NCI-H1105 (cell line): ENCODE data around the gene RAD18.

Experiments
- DNase-seq: peaks from one replicate; lab custom pipeline; 2025; lab: John Stamatoyannopoulos, UW

RAD18 gene

GRCh38 chr3:8985411-8985831, 22.1 kb upstream of the RAD18 start:
- DNase-seq, result no peak

GRCh38 chr3:8984526-8984925, 21.3 kb upstream of the RAD18 start:
- no peak for DNase-seq

GRCh38 chr3:8984081-8984480, 20.8 kb upstream of the RAD18 start:
- DNase-seq, result no peak

DNA sequence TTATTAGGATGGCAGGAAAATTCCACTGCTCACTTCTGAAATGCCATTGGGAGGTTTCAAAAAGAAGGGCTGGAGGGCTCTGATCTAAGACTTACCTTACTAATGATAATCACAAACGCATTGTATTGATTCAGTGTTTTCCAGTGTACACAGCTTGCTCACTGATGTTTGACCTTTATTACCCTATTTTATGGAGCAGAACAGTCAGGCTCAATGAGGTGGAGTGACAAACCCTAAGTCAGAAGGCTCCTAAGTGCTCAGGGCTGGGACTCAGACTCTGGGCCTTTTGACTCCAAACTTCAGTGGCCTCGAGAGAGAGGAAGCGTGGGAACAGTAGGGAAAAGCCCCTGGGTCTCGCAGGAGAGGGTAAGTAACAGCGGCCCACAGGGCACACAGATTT, 20.3 kb upstream of the RAD18 start:
- no peak for DNase-seq

DNA sequence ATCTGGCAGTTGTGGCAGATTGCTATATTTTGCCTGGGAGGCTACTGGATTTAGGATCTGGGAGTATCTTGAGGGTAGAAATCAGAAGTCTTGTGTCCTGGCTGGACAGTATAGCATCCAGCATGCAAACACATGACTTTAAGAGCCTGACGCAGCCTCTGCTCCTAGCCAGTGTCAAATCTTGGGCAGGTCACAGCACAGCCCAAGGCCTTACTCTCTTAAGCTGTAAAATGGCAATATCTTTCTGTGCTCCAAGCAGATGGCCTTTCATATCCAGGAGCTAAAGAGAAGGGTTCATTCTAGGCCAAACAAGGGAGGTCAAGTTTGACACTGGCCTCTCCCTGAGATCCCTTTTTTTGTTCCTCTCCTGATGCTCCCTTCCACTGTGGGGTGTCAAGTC, 19.8 kb upstream of the RAD18 start:
- DNase-seq, result no peak

GRCh38 chr3:8982509-8982908, 19.2 kb upstream of the RAD18 start:
- no peak for DNase-seq

DNA sequence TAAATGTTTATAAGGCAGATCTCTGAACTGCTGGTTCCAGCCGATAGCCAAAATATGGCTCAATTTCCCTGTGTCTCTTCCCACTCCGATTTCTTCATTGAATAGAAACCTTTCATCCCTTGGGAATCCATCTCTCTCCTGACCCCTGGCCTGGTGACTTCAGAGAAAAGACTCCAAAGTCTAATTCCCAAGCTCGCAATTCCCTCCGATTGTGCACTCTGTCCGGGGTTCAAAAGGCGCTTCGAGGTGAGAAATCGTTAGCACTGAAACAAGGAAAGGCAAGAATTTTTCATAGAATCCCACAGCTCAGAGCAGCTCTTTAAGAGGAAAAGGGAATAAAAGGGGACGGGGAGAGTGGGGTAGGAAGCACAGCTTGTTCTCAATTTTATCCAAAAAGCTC, 18.4 kb upstream of the RAD18 start:
- DNase-seq, result no peak

- no peak for DNase-seq
Observed at GRCh38 chr3:8981296-8981695, 18.0 kb upstream of the RAD18 start.

- DNase-seq, result no peak
Observed at GRCh38 chr3:8980756-8981257, 17.5 kb upstream of the RAD18 start.

- DNase-seq, result no peak
Observed at GRCh38 chr3:8979262-8979661, 16.0 kb upstream of the RAD18 start.

DNA sequence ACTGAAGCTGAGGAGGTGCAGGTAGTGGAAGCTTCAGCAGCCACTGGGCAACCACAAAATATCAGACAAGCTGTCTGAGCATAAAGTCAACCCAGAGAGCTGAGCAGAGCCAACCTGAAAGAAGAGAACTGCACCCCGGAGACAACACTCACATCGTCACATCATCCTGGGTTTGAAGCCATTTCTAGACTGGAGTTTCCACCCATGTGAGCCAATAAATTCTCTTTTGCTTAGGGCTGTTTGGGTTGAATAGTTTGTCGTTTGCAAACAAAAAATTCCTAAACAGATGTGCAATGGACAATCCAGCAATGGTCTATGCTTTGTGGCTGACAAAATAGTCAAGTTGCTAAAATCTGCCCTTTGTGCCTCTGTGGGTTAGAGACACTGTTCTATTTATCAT, 15.3 kb upstream of the RAD18 start:
- no peak for DNase-seq

GRCh38 chr3:8976540-8977182, 13.4 kb upstream of the RAD18 start:
- no peak for DNase-seq

DNA sequence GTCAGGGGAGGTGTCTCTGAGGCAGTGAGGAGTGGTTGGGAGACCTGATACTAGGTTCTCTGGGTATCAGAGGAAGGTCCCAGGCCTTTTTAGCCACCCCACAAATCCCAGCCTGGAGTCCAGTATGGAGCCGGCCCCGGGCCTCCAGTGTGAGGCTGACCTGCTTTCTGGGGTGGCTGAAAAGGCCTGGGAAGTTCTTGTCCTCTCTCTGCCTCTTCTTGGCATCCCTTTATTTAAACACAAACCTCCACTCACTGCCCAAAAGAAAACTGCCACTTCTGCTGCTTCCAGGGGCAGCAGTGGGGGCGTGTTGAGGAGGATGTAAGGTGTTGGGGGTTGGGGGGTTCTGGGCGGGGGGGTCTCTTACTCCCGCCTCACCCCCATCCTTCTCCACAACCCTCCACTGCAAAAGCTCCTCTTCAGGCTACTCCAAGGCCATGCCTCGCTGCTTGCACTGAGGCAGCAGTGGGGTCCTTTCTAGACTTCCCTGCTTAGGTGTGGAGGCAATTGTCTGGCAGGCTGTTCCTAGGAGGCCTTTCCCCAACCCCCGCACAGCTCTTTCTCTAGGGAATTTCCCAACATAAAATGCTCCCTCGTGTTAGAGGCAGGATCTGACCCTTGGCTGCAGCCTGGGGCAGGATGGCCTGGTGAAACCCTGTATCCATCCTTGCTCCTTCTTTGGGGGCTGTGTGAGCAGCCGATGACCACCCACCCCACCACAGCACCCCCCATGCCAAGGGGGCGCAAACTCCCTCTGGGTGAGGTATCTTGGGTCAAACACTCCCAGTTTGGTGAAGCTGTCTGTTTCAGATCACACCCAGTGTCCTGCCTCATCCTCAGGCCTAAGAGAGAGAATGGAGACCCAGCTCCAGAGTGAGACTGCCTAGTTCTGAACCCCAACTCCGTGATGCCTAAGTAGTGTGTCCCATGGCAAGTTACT, 12.1 kb upstream of the RAD18 start:
- DNase-seq, result no peak

- no peak for DNase-seq
Observed at GRCh38 chr3:8974458-8974857, 11.2 kb upstream of the RAD18 start.

- DNase-seq, result no peak
Observed at GRCh38 chr3:8972639-8973038, 9.4 kb upstream of the RAD18 start.

GRCh38 chr3:8970971-8971589, 7.8 kb upstream of the RAD18 start:
- DNase-seq, result peak; percentile 14

DNA sequence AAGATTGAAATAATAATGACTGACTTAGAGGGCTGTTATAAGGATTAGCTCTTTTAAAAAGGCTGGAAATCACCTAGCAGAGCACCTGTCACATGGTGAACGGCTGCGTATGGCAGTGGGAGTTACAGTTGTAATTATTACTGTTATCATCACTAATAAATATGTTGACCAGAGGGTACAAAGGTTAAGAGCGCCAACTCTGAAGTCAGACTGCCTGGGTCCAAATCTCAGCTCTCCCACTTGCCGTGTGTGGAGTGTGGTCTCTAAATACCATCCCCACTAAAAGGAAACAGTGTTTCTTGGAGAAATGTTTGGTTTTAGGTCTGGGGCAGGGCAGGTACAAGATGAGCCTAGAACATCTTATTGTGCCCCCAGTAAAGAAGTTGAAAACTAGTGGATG, 6.0 kb upstream of the RAD18 start:
- DNase-seq, result no peak

DNA sequence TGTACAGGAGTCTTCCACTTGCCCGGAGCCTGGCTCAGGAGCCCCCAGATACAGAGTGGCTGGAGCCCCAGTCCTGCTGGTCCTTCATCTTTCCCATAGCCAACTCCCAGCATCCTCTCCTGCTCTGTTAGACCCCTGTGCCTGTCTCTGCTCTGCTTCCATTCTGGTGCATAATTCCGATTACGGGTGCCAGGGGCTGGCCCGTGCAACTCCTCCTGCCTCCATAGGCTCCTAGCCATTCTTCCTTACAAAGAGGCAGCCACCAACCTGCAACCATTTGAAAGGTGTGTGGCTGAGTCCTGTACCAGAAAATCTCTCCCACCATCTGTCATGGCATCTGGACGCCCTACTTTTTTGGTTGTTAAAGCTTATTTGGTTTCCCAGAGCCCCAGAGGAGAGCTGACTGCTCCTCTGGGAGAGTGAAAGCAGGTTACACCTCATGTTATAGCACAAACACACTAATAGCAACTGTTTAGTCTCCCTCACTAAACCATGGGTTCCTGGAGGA, 5.2 kb upstream of the RAD18 start:
- no peak for DNase-seq

- no peak for DNase-seq
Observed at GRCh38 chr3:8967553-8967952, 4.3 kb upstream of the RAD18 start.

DNA sequence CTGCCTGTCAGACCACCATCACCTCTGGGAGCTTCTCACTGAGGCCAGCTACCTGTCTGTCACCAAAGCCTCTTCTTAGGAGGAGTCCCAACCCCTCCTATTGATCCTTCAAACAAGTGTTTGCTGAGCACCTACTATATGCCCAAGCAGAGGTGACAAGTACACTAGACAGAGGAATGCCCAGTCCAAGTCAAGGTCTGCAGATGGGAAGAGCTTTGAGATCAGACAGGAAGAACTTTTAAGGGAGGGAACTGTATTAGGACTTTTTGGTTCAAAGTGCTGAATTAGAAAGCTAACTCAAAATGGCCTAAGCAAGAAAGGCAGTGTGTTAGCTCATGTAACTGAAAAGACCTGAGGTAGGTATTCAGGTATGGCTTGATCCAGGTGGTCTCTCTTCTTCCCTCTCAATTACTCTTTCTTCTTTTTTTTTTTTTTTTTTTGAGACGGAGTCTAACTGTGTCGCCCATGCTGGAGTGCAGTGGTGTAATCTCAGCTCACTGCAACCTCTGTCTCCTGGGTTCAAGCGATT, 3.6 kb upstream of the RAD18 start:
- DNase-seq, result no peak

DNA sequence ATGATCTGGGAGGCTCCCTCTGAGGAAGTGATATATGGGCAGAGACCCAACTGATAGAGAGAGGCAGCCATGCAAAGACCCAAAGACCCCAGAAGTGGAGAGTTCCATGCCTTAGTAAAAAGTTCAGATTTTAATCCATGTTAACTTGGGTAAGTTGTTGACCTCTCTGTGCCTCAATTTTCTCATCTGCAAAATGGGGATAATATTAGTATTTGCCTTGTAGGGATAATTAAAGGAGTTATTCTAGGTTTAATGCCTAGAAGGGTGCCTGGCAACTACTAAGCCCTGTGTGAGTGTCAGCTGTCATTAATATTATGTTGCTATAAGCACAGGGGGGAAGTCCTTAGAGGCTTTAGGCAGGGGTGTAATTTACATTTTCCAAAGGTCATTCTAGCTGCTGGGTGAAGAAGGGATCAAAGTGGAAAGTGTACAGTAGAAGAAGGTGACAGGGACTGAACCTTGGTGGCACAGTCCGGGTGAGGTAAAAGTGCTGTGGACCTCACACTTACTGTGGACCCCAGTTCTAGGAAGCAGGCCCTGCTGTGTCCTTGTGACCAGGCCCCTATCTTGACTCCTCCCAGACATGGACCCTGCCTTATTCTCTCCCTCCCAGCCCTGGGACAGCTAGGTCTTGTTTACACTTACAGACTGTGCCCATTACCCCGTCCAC, 3.0 kb upstream of the RAD18 start:
- DNase-seq, result no peak
